OCI-LY7 (cell line): ENCODE results near the gene GCLC.

Experiments
- CTCF ChIP-seq: fragments of 200-600 bp; sonication (generic); conservative IDR thresholded peaks from 2 replicates; pipeline ENCODE4 v1.5.1; 2014; ENCODE audit warnings: mild to moderate bottlenecking, antibody characterized with exemption, low read length, moderate library complexity, mixed read lengths
- EZH2phosphoT487 ChIP-seq: fragments of 200-600 bp; sonication (generic); IDR thresholded peaks from 2 replicates; pipeline ENCODE4 v1.6.1; 2018; ENCODE audit warnings: low read depth, borderline replicate concordance, mild to moderate bottlenecking, mixed run types, antibody characterized with exemption, low read length, moderate library complexity, mixed read lengths

- TF ChIP-seq CTCF (no peak), EZH2phosphoT487 (no peak)
These were observed 12.0 kb downstream of the GCLC start for GRCh38 chr6:53532942-53533341.
